Mucosa of descending colon (tissue), 3 donors: ENCODE results near the gene LAMB4. TPM values are rescaled to one million over a fixed set of nuclear protein-coding genes. Genes with fewer than 3 reads are reported as not detected.

Source experiments
- ATAC-seq: fragments of 200-7000 bp; cut with Tn5 transposase; one replicate; pipeline ENCODE4 v1.9.1; 2020; ENCODE audit warnings: mild to moderate bottlenecking, moderate library complexity
- DNase-seq, 3 donors: peaks; one replicate each; pipeline ENCODE4 v3.0.0-alpha.2; 2020
- H3K36me3 ChIP-seq: fragments of 200-600 bp; one replicate; pipeline ENCODE4 v1.8.0; 2021; ENCODE audit warnings: low read depth, mild to moderate bottlenecking
- H3K4me1 ChIP-seq: fragments of 200-600 bp; one replicate; pipeline ENCODE4 v1.8.0; 2021; ENCODE audit warnings: low read depth, mild to moderate bottlenecking
- H3K4me3 ChIP-seq: fragments of 200-600 bp; one replicate; pipeline ENCODE4 v1.8.0; 2021; ENCODE audit warnings: mild to moderate bottlenecking
- H3K9me3 ChIP-seq: fragments of 200-600 bp; one replicate; pipeline ENCODE4 v1.8.0; 2021; ENCODE audit warnings: mild to moderate bottlenecking
- intact Hi-C, 2 donors: fragments of 100-400 bp; cut with DNase I in 1 of 2; cut with micrococcal nuclease in 1 of 2; formaldehyde crosslinking; loops; one replicate each; pipeline versions ENCODE4 v1.11.0 to v1.11.1; 2022; cut with DNase I, micrococcal nuclease
- total RNA-seq, 3 donors: library from RNA; stranded (reverse); fragmentation: NEBNext Ultra II Directional in 2 of 3; extraction: Animal tissue kit (Norgen Biotek cat#: 25700) in 2 of 3; gene quantifications; one replicate each; pipeline versions ENCODE4 v1.2.1 to v1.2.4, GENCODE V29; 2021 to 2023
- TF ChIP-seq, protein P1 (sequence below): fragments of 200-600 bp; IDR thresholded peaks from one replicate; pipeline ENCODE4 v1.8.0; 2022; ENCODE audit warnings: antibody characterized with exemption, mild to moderate bottlenecking
- donor health status: DM: no; HTN: no; CAD: no; lungs with moderate emphysema.
- donor health status: DM: no; HTN: no; CAD: no.
- donor health status: DM: no; HTN: yes; CAD: no.

The LAMB4 gene
- total RNA-seq, 3 donors from 2014 or later: 0.22 TPM; not detected in 2

DNA sequence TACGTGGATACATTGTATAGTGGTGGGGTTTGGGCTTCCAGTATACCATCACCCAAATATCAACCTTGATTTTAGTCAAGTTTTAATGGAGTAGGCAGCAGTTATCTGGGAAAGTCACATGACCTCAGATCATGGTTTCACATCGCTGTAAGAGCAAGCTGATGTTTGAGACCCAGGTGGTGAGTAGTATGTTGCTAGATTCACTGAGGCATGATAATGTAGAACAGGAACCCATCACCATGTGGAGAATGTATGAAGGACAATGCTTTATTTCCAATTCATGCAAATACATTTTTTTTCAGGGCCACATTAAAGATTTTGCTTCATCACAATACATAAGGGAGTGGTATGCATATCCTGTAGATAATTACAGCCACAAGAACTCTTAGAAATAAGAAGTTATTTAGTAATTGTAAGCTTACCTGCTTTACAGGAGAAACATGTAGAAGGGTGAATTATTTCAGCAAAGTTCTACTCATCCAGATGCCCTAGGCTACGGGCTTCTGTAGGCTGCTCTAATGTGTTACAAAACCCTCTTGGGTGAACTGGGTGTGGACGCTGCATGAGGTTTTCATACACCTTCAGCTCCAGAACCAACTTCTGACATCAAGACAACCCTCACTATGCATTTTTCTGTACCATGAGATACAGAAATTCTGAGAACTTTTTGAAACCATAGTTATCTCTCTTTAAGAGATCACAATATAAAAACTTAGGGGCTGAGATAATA lies 27.6 kb upstream of the LAMB4 start:
- intact Hi-C loops: no loop called here
- TF ChIP-seq, protein P1, sequence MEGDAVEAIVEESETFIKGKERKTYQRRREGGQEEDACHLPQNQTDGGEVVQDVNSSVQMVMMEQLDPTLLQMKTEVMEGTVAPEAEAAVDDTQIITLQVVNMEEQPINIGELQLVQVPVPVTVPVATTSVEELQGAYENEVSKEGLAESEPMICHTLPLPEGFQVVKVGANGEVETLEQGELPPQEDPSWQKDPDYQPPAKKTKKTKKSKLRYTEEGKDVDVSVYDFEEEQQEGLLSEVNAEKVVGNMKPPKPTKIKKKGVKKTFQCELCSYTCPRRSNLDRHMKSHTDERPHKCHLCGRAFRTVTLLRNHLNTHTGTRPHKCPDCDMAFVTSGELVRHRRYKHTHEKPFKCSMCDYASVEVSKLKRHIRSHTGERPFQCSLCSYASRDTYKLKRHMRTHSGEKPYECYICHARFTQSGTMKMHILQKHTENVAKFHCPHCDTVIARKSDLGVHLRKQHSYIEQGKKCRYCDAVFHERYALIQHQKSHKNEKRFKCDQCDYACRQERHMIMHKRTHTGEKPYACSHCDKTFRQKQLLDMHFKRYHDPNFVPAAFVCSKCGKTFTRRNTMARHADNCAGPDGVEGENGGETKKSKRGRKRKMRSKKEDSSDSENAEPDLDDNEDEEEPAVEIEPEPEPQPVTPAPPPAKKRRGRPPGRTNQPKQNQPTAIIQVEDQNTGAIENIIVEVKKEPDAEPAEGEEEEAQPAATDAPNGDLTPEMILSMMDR: no peak
- Histone ChIP-seq H3K36me3 (no peaks in the 10 kb centered on the region), H3K4me1 (no peaks in the 10 kb centered on the region), H3K9me3 (no peaks in the 10 kb centered on the region), H3K4me3 (no peak overlapping the region)
- ATAC-seq (no peak), DNase-seq (no peak)

DNA sequence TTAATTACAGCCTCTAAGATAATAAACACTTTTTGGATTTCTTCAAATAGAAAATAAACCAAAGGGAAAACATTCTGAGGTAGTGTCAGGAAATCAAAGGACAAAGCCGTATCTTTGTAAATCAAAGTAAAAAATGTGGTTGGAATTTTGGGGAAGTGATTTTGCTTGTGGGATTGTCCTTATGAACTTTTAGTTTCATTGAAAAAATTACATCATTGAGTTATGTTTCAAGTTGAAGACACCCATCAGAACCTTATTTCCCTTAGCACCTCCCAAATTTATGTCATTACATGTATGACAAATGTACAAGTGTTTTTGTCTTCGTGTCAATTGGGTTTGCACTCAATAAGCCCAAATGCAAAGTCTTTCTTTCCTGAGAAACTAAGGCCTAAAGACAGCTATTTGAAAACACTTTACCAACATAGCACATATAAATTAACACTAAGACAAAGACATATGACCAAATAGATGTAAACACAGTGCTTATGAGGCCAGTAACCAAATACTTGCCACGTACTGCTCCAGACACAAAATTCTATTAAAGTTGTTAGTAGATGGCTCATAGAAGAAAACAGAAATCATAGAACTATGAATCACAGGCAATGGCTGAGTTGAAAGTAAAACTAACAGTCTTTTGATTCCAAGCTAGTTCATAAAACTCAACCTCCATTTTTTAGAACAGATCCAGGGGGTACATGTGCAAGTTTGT lies 26.9 kb upstream of the LAMB4 start:
- no peaks in the 10 kb centered on the region for H3K4me1 ChIP-seq
- H3K36me3 ChIP-seq: no peaks in the 10 kb centered on the region
- TF ChIP-seq, protein P1: no peak
- H3K4me3 ChIP-seq: no peak overlapping the region
- DNase-seq: no peak
- intact Hi-C loops: no loop called here
- no peak for ATAC-seq
- H3K9me3 ChIP-seq: no peaks in the 10 kb centered on the region

DNA sequence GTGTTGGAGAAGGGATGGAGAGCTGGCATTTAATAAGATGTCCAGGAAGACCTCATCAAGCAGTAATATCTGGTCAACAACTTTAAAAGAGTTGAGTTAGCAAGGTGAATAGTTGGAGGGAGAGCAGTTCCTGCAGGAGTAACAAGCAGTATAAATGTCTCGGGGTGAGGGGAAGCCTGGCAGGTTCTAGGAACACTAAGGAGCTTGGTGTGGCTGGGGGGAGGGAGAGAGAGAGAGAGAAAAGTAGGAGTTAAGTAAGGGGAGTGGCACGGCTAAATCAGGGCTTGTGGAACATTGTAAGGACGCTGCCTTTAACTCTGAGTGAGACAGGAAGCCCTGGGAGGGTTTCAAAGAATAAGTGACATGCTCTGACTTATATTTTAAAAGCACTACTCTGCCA lies 22.0 kb upstream of the LAMB4 start:
- no peak for ATAC-seq
- Histone ChIP-seq H3K36me3 (no peaks in the 10 kb centered on the region), H3K9me3 (no peaks in the 10 kb centered on the region), H3K4me1 (no peaks in the 10 kb centered on the region), H3K4me3 (no peak overlapping the region)
- TF ChIP-seq, protein P1: no peak
- intact Hi-C loops: no loop called here
- no peak for DNase-seq

DNA sequence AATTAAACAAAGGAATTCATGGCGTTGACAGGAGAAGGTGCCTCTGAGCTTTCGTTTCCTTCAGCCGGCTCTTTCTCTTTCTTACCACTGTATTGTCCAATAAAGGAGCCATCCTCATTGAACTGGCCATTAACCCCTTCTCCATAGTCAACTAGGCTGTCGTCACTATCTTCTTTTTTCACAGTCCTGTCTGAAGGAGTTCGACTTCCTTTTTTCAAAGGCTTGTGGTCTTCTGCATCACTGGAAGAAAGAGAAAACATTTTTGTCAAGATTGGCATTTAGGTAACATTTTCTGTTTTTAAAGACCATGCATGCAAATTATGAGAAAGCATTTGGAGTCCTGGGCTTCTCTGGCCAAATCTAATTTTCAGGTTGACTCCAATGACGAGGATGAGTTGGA lies 19.7 kb upstream of the LAMB4 start:
- ATAC-seq (no peak), DNase-seq (no peak)
- H3K36me3 ChIP-seq: no peaks in the 10 kb centered on the region
- H3K9me3 ChIP-seq: no peaks in the 10 kb centered on the region
- no peak overlapping the region for H3K4me3 ChIP-seq
- intact Hi-C loops: no loop called here
- TF ChIP-seq, protein P1: no peak
- no peaks in the 10 kb centered on the region for H3K4me1 ChIP-seq

DNA sequence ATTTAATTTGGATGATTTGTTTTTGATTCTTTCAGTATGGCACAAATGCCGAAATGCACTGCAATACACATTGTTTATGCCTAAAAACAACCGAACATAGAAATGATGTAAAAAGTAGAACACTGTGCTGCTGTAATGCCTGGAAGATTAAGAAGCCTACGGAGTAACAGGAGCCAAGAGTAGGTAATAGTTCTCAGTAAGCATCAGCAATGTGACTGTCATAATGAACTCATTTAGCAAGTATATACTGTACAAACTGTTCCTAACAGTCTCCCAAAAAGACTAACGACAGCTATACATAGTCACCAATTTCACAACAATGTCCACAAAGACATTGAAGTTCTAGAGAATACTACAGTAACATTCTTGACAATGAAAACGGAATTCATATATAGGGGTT lies 19.0 kb upstream of the LAMB4 start:
- Histone ChIP-seq H3K4me3 (no peak overlapping the region), H3K4me1 (no peaks in the 10 kb centered on the region), H3K36me3 (no peaks in the 10 kb centered on the region), H3K9me3 (no peaks in the 10 kb centered on the region)
- ATAC-seq: no peak
- TF ChIP-seq, protein P1: no peak
- DNase-seq: no peak
- intact Hi-C loops: no loop called here
